ENCODE measurements around the gene TMTC1.
A peak's percentile ranks its signal among the peaks of the same experiment; 100 is the strongest.

The TMTC1 gene

GRCh38 chr12:29709054-29709453 is 74.7 kb downstream of the TMTC1 start:
- no peak for DNase-seq

GRCh38 chr12:29707846-29708245 is 75.9 kb downstream of the TMTC1 start:
- no peak for DNase-seq

- DNase-seq: no peak
Observed at GRCh38 chr12:29706311-29706710, 77.4 kb downstream of the TMTC1 start.

DNA sequence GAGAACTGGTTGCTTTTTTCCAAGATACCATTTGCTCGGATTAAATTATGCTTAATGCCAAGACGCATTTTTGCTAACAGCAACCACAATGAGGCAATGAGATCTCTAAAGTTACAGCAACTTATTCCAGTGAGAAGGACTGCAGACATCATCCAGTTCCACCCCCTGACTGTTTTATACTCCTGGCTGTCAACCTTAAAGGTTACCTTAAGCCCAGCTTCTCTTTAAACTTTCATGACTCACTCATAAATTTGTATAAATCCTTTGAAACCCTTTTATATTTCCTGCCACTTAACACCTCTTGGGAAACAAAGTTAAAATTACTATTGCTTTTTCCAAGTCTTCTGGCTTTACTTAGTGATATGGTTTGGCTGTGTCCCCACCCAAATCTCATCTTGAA is 80.2 kb downstream of the TMTC1 start:
- no peak for DNase-seq

DNA sequence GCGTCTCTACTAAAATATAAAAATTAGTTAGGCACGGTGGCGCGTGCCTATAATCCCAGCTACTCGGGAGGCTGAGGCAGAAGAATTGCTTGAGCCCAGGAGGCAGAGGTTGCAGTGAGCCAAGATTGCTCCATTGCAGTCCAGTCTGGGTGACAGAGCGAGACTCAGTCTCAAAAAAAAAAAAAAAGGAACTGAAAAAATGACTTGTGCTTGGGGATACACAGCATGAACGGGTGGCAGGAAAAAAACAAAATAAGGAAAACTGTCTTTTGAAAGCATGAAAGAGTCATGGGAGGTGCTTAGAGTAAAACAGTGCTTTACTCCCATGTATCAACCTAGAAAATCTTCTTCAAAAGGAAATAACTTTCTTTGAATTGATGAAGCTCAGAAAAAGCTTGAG is 80.8 kb downstream of the TMTC1 start:
- peak in 2 of 3 donors; percentile 21 to 61 for DNase-seq

DNA sequence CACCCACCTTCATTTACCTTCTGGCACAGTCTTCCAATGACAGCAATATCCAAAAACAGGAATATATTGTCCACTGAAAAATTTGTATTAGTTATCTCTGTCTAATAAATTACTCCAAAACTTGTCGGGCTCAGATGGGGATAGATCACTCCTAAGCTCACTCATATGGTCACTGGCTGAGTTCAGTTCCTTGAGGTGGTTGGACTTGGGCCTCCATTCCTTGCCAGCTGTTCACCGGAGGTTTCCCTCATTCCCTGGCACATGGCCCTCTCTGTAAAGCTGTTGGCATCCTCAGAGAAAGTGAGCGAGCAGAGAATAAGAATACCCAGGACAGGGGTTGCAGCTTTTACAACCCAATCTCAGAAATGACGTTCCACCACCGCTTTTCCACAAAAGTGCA is 81.5 kb downstream of the TMTC1 start:
- DNase-seq: no peak

DNA sequence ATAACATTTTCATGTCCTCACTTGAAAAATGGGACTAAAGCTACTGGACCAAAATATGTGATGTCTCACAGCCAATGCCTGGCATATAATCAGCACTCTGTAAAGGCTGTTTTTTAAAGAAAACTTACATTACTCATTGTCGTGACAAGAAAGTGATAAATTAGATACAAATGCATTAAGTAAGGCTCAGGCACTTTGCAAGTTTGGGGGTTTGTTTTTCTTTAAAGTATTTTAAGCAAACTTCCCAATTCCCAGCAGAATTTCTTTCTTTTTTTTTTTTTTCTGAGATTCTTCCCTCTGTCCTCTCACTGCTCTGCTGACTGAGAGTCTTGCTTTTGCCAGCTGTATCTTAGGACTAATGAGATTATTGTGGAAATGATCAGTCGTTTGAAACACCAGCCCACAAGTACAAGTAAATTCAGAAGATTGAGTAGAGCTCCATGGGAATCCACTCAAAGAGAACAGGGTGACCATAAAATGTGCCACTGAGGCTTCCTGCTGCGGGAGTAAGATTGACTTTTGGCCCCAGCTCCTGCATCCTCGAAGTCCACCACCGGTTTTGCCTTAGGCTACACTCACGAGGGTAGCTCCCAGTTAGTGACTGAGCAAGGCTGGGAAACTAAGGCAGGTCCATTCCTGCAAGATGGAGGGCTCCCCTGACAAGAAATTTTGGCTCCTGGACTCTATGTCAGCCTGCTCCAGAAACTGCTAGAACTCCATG is 82.8 kb downstream of the TMTC1 start:
- DNase-seq: no peak

DNA sequence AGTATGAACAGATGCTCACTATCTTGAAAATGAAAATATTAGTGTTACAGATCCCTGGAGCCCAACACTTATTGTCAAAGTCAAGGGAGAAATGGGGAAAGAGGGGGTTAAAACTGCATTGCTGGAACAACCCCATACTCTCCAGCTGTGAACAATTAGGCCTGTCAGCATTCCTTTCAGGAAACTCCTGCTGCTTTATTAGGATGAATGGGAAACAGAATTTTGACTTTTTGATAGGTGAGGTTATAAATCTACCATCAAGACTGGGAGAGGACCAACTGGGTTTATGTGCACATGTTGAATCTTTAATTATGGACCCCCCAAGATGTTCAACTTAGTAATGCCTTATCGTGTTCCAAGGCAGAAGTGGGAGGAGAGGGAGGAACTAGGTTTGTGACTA is 85.0 kb downstream of the TMTC1 start:
- no peak for DNase-seq

DNA sequence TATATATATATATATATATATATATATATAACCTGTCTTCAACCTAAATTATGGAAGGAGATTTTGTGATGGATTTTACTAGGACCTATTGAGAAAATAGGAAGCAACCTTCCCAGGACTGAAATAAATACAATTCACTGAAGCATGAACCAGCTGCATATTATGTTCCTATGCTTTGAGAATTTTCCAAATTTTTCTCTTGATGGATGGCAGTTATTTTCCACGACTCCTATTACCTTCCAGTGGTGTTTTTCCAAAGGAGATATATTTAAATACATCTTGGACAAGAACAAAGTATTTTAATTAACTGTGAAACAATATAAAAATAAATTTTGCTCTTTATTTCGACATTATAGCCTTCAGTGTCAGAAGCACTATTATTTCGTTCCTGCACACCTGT is 87.9 kb downstream of the TMTC1 start:
- no peak for DNase-seq

- DNase-seq: no peak
Observed at GRCh38 chr12:29695026-29695425, 88.7 kb downstream of the TMTC1 start.

DNA sequence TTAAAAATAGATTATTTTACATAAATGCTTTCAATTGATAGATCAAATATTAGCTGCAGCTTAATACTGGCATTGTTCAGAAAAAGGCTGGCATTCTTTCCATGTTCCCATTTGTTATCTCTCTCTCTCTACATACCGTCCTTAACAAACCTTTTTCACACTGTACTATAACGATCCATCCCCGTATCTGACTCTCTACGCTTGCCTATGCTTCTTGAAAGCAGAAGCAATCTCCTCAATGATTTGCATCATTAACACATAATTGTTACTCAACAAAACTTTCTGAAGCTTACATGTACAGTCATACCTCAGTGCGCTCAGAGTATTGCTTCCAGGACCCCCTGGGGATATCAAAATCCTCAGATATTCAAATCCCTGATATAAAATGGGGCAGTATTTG is 89.7 kb downstream of the TMTC1 start:
- DNase-seq: peak in 2 of 3 donors; percentile 16 to 31

DNA sequence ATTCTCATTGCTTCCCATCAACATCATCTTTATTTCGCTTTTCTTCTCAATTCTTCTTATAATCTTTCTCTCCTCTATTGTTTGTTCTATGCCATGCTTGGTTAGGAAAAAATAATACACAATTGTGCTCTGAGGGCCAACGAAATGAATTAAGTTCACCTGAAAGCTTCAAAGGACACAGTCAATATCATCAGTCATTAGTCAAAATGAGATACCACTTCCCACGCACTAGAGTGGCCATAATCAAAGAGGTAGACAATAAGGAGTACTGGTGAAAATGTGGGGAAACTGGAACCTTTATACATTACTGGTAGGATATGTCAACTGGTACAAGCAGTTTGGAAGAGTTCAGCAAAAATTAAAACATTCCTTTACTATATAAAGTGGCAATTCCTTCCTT is 91.5 kb downstream of the TMTC1 start:
- DNase-seq: no peak

DNA sequence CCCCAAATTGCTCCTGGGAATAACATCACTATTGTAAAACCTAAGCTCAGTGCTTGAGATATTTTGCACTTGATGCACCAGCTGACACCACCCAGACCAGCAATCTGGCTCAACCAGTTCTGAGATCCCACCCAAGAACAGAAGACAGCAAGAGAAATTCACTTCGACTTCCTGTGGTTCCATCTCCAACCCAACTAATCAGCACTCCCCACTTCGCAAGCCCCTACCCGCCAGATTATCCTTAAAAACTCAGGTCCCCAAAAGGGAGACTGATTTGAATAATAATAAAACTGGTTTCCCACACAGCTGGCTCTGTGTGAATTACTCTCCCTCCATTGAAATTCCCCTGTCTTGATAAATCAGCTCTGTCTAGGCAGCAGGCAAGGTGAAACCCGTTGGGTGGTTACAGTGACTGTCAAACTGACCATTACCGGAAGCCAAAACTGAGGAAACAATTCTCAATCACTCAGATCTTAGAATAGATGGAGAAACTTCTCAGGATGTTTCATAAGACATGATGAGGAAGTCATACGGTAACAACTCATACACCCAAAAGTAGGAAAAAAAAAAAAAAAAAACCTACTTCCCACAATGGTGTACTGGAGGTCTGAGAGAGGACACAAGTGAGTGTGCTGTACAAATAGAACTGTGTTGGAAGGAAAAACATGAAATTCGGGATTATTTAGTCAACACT is 92.4 kb downstream of the TMTC1 start:
- peak; percentile 58 to 93 (median 60) for DNase-seq

GRCh38 chr12:29690728-29691127 is 93.0 kb downstream of the TMTC1 start:
- DNase-seq: no peak

- DNase-seq: no peak
Observed at GRCh38 chr12:29688914-29689313, 94.8 kb downstream of the TMTC1 start.

- peak; percentile 1 to 66 (median 4) for DNase-seq
Observed at GRCh38 chr12:29682088-29682487, 101.7 kb downstream of the TMTC1 start.

DNA sequence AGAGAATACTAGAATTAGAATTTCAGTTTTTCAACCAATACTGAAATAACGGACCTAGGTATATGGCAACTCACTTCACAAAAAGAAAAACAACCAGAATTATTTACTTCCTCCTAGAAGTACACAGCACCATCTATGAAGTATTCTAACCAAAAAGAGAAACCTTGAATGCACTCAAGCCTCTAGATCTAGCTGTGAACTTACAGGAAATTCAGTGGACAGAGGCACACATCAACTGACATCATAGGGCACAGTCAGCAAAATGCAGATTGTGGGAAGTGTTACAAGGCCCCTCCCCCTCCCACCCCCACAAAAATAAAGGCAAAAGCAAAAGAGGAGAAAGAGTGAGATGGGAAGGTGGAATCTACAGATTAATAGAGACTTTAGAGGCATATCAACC is 102.4 kb downstream of the TMTC1 start:
- DNase-seq: peak; percentile 10 to 46 (median 15)

- DNase-seq: no peak
Observed at GRCh38 chr12:29676676-29677075, 107.1 kb downstream of the TMTC1 start.

DNA sequence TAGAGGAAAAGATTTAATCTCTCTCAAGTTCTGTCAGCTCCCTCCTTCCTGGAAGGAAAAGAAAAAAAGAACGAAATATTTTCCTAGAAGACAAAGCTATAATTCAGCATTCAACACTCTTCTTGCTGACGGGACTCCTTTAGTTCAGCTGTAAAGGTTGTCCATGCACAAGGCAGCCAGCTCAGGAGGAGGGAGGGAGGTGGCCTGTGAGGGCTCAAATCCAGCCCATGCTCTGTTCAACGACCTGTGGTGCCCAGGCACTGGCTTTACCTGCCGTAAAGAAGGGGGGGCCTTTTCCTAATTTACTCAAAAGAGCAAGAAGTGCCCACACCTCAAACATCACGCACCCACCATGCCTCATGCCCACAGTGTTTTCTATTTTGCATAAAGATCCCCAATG is 109.3 kb downstream of the TMTC1 start:
- DNase-seq: no peak

- DNase-seq: no peak
Observed at GRCh38 chr12:29673346-29673745, 110.4 kb downstream of the TMTC1 start.

DNA sequence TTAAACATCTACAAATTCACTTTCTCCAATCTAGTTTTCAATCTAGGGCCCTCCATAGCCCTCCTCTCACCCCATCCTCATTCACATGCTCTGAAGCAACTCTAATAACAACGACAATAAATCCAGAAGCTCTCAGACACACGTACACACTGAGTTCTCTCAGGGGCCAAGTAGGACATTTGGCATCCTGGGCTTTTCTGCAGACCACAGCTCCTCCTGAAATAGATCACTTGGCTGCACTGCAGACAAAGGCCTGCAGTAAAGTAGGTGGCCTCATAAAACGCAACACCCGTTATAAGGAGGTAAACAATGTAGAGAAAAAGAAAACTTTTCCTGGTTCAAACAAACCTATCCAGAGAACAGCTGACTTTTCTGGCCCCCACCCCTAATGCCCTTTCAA is 111.2 kb downstream of the TMTC1 start:
- no peak for DNase-seq

DNA sequence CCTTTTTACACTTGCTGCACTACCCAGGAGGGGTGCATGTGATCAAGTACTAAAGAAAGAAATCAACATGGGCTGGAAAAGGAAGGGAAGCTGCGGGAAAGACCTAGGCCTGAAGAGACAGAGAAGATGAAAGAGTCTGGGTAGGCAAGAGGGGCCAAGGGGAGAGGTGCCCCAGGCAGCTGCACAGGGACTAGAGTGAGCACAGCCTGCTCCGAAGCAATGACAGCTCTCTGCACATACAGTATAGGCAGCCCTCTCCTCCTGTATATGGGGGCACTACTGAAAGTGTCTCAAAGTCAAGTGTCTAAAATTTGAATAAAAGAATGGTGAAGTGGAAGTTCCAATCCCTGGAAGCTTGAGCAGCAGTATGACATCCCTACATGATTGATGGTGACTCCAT is 112.0 kb downstream of the TMTC1 start:
- no peak for DNase-seq

DNA sequence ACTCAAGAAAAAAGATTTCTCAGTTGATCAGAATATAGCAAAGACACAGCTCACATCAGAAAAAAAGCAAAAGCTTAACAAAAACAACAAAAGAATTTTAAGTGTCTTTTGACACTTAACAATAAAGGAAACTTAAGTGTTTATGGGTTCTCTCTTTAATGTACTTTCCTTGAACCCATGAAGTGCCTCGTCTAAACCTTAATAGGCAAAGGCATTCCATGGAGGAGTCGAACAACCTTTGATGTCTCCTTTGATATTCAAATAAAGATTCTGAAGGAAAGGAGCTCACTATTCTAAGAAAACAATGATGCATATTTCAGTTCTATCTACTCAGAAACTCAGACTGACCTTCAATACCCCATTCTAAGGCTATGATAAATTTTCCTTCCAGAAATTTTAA is 116.7 kb downstream of the TMTC1 start:
- no peak for DNase-seq

DNA sequence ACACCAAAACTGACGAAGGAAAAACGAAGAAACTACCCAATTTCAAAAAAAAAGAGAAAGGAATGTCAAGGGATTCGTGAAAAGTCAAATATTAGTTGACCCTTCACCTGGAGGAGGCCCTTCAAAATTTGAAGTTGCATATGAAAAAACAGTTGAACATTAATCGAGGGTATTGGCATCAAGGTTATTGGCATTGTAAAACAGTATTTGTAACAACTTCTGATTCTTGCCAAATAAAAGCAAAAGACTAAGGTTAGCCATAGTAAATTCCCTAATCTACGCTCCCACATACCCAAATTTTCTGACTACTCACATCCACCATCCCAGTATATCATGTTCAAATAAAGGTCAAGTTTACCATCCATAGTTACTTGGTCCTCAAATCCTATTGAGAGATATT is 118.6 kb downstream of the TMTC1 start:
- DNase-seq: no peak
